Measurements from ENCODE around the gene AMBRA1. TPM values are rescaled to one million over a fixed set of nuclear protein-coding genes. Genes with fewer than 3 reads are reported as not detected.

AMBRA1 gene
- total and polyA plus RNA-seq, 2 of the 8 experiments (the other 6 are each of a cell fraction or from before 2014, with no cell fraction given) = 14.2 to 37.4 TPM

DNA sequence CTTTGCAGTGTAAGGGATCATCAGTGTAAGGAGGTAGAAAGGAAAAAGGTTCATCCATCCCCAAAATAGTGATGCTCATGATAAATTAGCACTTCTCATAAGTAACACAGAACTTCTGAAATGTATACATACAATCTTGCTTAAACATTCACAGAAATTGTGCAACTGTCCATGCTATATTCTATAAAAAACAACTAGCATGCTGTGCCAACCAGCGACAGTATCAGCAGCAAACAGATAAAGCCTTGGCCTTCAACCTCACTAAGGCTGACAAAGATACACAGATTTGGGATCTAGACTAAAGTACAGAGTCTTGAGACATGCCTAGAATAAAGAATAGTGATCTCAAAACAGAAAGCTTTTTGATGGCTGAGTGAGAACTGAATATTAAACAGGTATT, 128.1 kb downstream of the AMBRA1 start (continued):
- TF ChIP-seq SIRT6 (IDR thresholded peaks at IDR 0.05; ENCODE audit: low read length) (no peak), SIX5 (IDR thresholded peaks at IDR 0.05; ENCODE audit: low read depth, low read length) (no peak), BCL11A (IDR thresholded peaks at IDR 0.05; ENCODE audit: low read depth in 2 of 2, low read length in 2 of 2) (no peak)

Data from H1 (cell line).